GM12878 (cell line): ENCODE data around the gene DNAAF2. TPM values are rescaled to one million over a fixed set of nuclear protein-coding genes. Genes with fewer than 3 reads are reported as not detected.
"Not testable (repeated sequence)": the region's sequence is repeated elsewhere in the genome, so short reads cannot be mapped to it uniquely, and the experiment has no call there.

Experiments
- ATAC-seq: fragments of 200-7000 bp; cut with Tn5 transposase; 3 replicates; pipeline ENCODE4 v1.9.1; 2020; ENCODE audit warnings: mild to moderate bottlenecking, moderate library complexity
- BruUV-seq: library from RNA; stranded (reverse); fragments of 400-500 nt; replicated peaks from 2 replicates; lab custom pipeline; 2021; lab: Mats Ljungman, UMichigan
- CTCF ChIA-PET: fragments of 300-600 bp; sonication (Branson Sonifier 250); formaldehyde crosslinking; extraction: SDS; loops from one replicate; lab custom pipeline; 2021; ENCODE audit warnings: inconsistent platforms; lab: Yijun Ruan, JAX
- POLR2A ChIA-PET: fragments of 350-600 bp; formaldehyde crosslinking; extraction: SDS; loops from one replicate; lab custom pipeline; 2021; ENCODE audit warnings: inconsistent platforms; lab: Charles Lee
- RAD21 ChIA-PET: fragments of 300-600 bp; sonication (Branson Sonifier 250); formaldehyde crosslinking; loops from one replicate; lab custom pipeline; 2023; ENCODE audit warnings: antibody characterized with exemption; ENCODE audit not compliant: unreplicated experiment; lab: Charles Lee
- SMC1A ChIA-PET: fragments of 300-600 bp; sonication (Branson Sonifier 250); formaldehyde crosslinking; loops from one replicate; lab custom pipeline; 2023; ENCODE audit not compliant: unreplicated experiment, uncharacterized antibody; lab: Charles Lee
- DNase-seq: peaks from one replicate; pipeline ENCODE4 v3.0.0-alpha.2; 2011; ENCODE audit warnings: low read depth, low spot score
- FAIRE-seq: peaks from 3 replicates; lab custom pipeline; 2011; peaks lifted over from hg19 to GRCh38; lab: Jason Lieb, UNC
- H2AFZ ChIP-seq: 2 replicates; pipeline ENCODE4 v1.6.0; 2011; ENCODE audit warnings: low read depth, low read length, control low read depth; ENCODE audit not compliant: control insufficient read depth
- H3K27ac ChIP-seq: 2 replicates; pipeline ENCODE4 v1.5.1; 2011; ENCODE audit warnings: control low read depth; ENCODE audit not compliant: control insufficient read depth, insufficient read depth
- H3K27me3 ChIP-seq, 2 experiments: replicated peaks in 1 of 2; 2 replicates each; pipeline versions ENCODE4 v1.6.0 to v1.6.1; 2011; ENCODE audit warnings: low read length in 1 of 2; ENCODE audit not compliant: control insufficient read depth in 2 of 2, insufficient read depth in 2 of 2
- H3K36me3 ChIP-seq, 2 experiments: 2 replicates each; pipeline ENCODE4 v1.5.1; 2011; ENCODE audit warnings: low read length in 1 of 2; ENCODE audit not compliant: control insufficient read depth in 2 of 2, insufficient read depth in 2 of 2
- H3K4me1 ChIP-seq: 2 replicates; pipeline ENCODE4 v1.6.1; 2011; ENCODE audit warnings: mild to moderate bottlenecking, low read length, moderate library complexity, mixed read lengths; ENCODE audit not compliant: control insufficient read depth, insufficient read depth
- H3K4me2 ChIP-seq: 2 replicates; pipeline ENCODE4 v1.6.0; 2011; ENCODE audit warnings: control low read depth; ENCODE audit not compliant: control insufficient read depth, insufficient read depth
- H3K4me3 ChIP-seq: fragments of 200-600 bp; sonication (generic); 2 replicates; pipeline ENCODE4 v1.5.1; 2016
- H3K79me2 ChIP-seq: 2 replicates; pipeline ENCODE4 v1.6.0; 2011; ENCODE audit warnings: low read length; ENCODE audit not compliant: control insufficient read depth, insufficient read depth
- H3K9ac ChIP-seq: 2 replicates; pipeline ENCODE4 v1.8.0; 2011; ENCODE audit warnings: low read length, control low read depth, mixed read lengths; ENCODE audit not compliant: control insufficient read depth, insufficient read depth
- H3K9me3 ChIP-seq: replicated peaks from 3 replicates; pipeline ENCODE4 v1.5.1; 2011; ENCODE audit warnings: mild to moderate bottlenecking, low read length; ENCODE audit not compliant: control insufficient read depth, insufficient read depth
- H4K20me1 ChIP-seq: 2 replicates; pipeline ENCODE4 v1.6.0; 2011; ENCODE audit not compliant: control insufficient read depth, insufficient read depth
- POLR2AphosphoS5 ChIP-seq: IDR thresholded peaks from 2 replicates; pipeline ENCODE4 v1.6.1; 2011; ENCODE audit warnings: mild to moderate bottlenecking, low read length, inconsistent platforms
- TCF7 ChIP-seq: IDR thresholded peaks from 2 replicates; pipeline ENCODE4 v1.6.1; 2014; ENCODE audit warnings: antibody characterized with exemption, borderline replicate concordance
- WGBS: methylation state at CpG from one replicate; pipeline ENCODE4 v1.1.6; 2016; ENCODE audit warnings: low lambda C conversion rate; ENCODE audit not compliant: insufficient replicate concordance, insufficient coverage; ENCODE audit errors: missing lambda C conversion rate; 5-methylcytosine and 5-hydroxymethylcytosine counted together
- in situ Hi-C: fragments of 300-500 bp; cut with MboI; formaldehyde crosslinking; loops from 9 replicates; pipeline ENCODE4 v1.14.3; 2018; ENCODE audit warnings: mixed read lengths
- intact Hi-C: fragments of 100-400 bp; cut with micrococcal nuclease; formaldehyde crosslinking; loops from one replicate; pipeline ENCODE4 v1.14.2; 2022; ENCODE audit not compliant: unreplicated experiment
- polyA plus RNA-seq, 11 experiments: library from polyadenylated mRNA; depleted of rRNA in 4 of 11; unstranded in 6 of 11; stranded (reverse) in 5 of 11; fragments of >200 nt; fragmentation: Nextera tagmentation in 4 of 11; fragmentation: Illumina TruSeq in 1 of 11; extraction: Ambion mirVana in 4 of 11; extraction: Trizol in 1 of 11; gene quantifications; 1 replicate in 1 of 11; 2 replicates in 10 of 11; pipeline versions ENCODE4 v1.2.1 to v1.2.3, GENCODE V29; 2011 to 2016; ENCODE audit warnings: inconsistent platforms in 2 of 11, missing spikeins in 2 of 11, low read depth in 1 of 11
- total RNA-seq, 4 experiments: library from RNA; depleted of rRNA in 3 of 4; stranded (reverse); fragments of >200 nt in 3 of 4; fragmentation: Illumina TruSeq in 1 of 4; extraction: Trizol in 1 of 4; gene quantifications; 2 replicates each; pipeline versions ENCODE4 v1.2.1 to v1.2.3, GENCODE V29; 2013 to 2021
- TF ChIP-seq, protein P1 (sequence below): fragments of 450-650 bp; IDR thresholded peaks from 2 replicates; pipeline ENCODE4 v1.6.1; 2016; ENCODE audit warnings: mild to moderate bottlenecking

Gene DNAAF2
- total and polyA plus RNA-seq, 10 of the 15 experiments (the other 5 are each of a cell fraction or from before 2014, with no cell fraction given) = 5.7 to 24.7 (median 10.8) TPM

GRCh38 chr14:49619730-49620129, 15.3 kb downstream of the DNAAF2 start:
- no peaks in the 10 kb centered on the region for H3K9me3 ChIP-seq
- no peak for ATAC-seq
- peak overlapping the region; percentile 98 for H3K27ac ChIP-seq
- ChIA-PET POLR2A (interaction anchor here (0.6 to 6.2 kb wide), 25 partner anchors 8 to 1157 kb away, joined by 3 to 122 read pairs (median 6); partner anchors contain the start of genes DNAAF2, KLHDC2, LRR1 and NEMF), SMC1A (interaction anchor here (0.7 to 3.2 kb wide), 12 partner anchors 10 to 249 kb away, joined by 3 to 28 read pairs (median 6); partner anchors contain the start of genes LRR1 and RPS29), CTCF (interaction anchor here (0.8 to 2.7 kb wide), 11 partner anchors 10 to 243 kb away, joined by 4 to 23 read pairs (median 10); partner anchors contain the start of genes DNAAF2, LRR1, NEMF and RPS29)
- H3K4me2 ChIP-seq = peak overlapping the region; percentile 40; the same call in 1 of the 2 replicates
- H2AFZ ChIP-seq = no peak overlapping the region
- FAIRE-seq = no peak
- under 1% methylated on average over 11 of the region's 11 CpGs for WGBS
- H3K79me2 ChIP-seq = peaks cover 76% of the 10 kb centered on the region
- no peaks in the 10 kb centered on the region for H3K27me3 ChIP-seq
- no peaks in the 10 kb centered on the region; the same call in 1 of the 2 replicates for H3K4me1 ChIP-seq
- BruUV-seq = TSS peak; percentile 84
- in situ Hi-C loops = loop anchor here (10.0 kb wide), 1 partner anchor 1205 kb away; no protein-coding TSS in a partner anchor
- peaks cover 0 to 6% of the 10 kb centered on the region in 2 experiments for H3K36me3 ChIP-seq
- intact Hi-C loops = loop anchor here (2.0 to 5.0 kb wide), 2 partner anchors 33 to 1048 kb away; partner anchors contain the start of genes RPS29 and SAV1
- TF ChIP-seq POLR2AphosphoS5 = no peak
- 0 out of 2 replicates have a peak, but pooled peaks have one; percentile 26 for TF ChIP-seq TCF7
- TF ChIP-seq, all 136 proteins: peak for 1
- RAD21 ChIA-PET = interaction anchor here (0.7 to 5.8 kb wide), 13 partner anchors 8 to 743 kb away, joined by 3 to 82 read pairs (median 5); partner anchors contain the start of genes DNAAF2, KLHDC2, LRR1 and RPS29
- DNase-seq = no peak
- Histone ChIP-seq H3K9ac (peak overlapping the region; percentile 98), H3K4me3 (peak overlapping the region; percentile 92), H4K20me1 (no peaks in the 10 kb centered on the region)

GRCh38 chr14:49619273-49619672, 15.8 kb downstream of the DNAAF2 start:
- BruUV-seq, H3K9me3 ChIP-seq, H3K27me3 ChIP-seq, H4K20me1 ChIP-seq, H3K4me1 ChIP-seq, ATAC-seq, intact Hi-C loops, H3K36me3 ChIP-seq, H2AFZ ChIP-seq, in situ Hi-C loops, DNase-seq, FAIRE-seq: not testable (repeated sequence)
- ChIA-PET RAD21 (interaction anchor here (2.2 to 2.9 kb wide), 2 partner anchors 22 to 33 kb away, joined by 20 to 29 read pairs; partner anchors contain the start of genes LRR1 and RPS29), POLR2A (interaction anchor here (1.3 to 6.2 kb wide), 6 partner anchors 10 to 244 kb away, joined by 8 to 122 read pairs (median 28); partner anchors contain the start of genes DNAAF2 and RPS29), SMC1A (interaction anchor here (1.3 to 2.3 kb wide), 4 partner anchors 9 to 239 kb away, joined by 3 to 17 read pairs (median 10); partner anchors contain the start of genes LRR1 and RPS29), CTCF (interaction anchor here (1.2 to 2.7 kb wide), 5 partner anchors 10 to 243 kb away, joined by 5 to 23 read pairs (median 14); partner anchors contain the start of genes LRR1 and RPS29)
- TF ChIP-seq, protein P1, sequence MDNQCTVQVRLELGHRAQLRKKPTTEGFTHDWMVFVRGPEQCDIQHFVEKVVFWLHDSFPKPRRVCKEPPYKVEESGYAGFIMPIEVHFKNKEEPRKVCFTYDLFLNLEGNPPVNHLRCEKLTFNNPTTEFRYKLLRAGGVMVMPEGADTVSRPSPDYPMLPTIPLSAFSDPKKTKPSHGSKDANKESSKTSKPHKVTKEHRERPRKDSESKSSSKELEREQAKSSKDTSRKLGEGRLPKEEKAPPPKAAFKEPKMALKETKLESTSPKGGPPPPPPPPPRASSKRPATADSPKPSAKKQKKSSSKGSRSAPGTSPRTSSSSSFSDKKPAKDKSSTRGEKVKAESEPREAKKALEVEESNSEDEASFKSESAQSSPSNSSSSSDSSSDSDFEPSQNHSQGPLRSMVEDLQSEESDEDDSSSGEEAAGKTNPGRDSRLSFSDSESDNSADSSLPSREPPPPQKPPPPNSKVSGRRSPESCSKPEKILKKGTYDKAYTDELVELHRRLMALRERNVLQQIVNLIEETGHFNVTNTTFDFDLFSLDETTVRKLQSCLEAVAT = 0 out of 2 replicates have a peak, but pooled peaks have one; percentile 65
- peaks cover 71% of the 10 kb centered on the region for H3K79me2 ChIP-seq
- peak overlapping the region; percentile 40 for H3K4me2 ChIP-seq
- WGBS = 6% methylated on average over 12 of the region's 19 CpGs
- peak overlapping the region; percentile 98 for H3K27ac ChIP-seq
- H3K9ac ChIP-seq = peak overlapping the region; percentile 98
- H3K4me3 ChIP-seq = peak overlapping the region; percentile 92
